Measurements from ENCODE around the gene FAM111A. TPM values are rescaled to one million over a fixed set of nuclear protein-coding genes. Genes with fewer than 3 reads are reported as not detected.

The FAM111A gene
- total RNA-seq, 1 donor from 2014 or later = 64.3 TPM

- Mint-ChIP-seq H3K36me3 (ENCODE audit: low read depth) (peaks cover 58% of the 10 kb centered on the region), H3K9me3 (peaks cover 7% of the 10 kb centered on the region), H3K27me3 (no peaks in the 10 kb centered on the region), H3K4me3 (no peak overlapping the region), H3K4me1 (peaks cover 38% of the 10 kb centered on the region), H3K27ac (peak overlapping the region; percentile 6)
- intact Hi-C loops (cut with micrococcal nuclease) = loop anchor here (2.0 kb wide), 1 partner anchor 286 kb away; no protein-coding TSS in a partner anchor
- no peak for TF ChIP-seq CTCF (IDR thresholded peaks at IDR 0.05)
- no peak for ATAC-seq (ENCODE audit: low read depth)
- DNase-seq = no peak
- CTCF ChIA-PET = interaction anchor here (1.0 to 1.3 kb wide), 2 partner anchors 79 to 179 kb away, joined by 3 to 4 read pairs; no protein-coding TSS in a partner anchor
- POLR2A ChIA-PET = interaction anchor here (1.0 kb wide), 1 partner anchor 76 kb away, joined by 3 read pairs; no protein-coding TSS in a partner anchor
These were observed 5.5 kb upstream of the FAM111A start for GRCh38 chr11:59137190-59137589.

GRCh38 chr11:59138643-59139042 lies 4.0 kb upstream of the FAM111A start:
- TF ChIP-seq CTCF (IDR thresholded peaks at IDR 0.05) = no peak

GRCh38 chr11:59141191-59141590 lies 1.5 kb upstream of the FAM111A start:
- POLR2A ChIA-PET = interaction anchor here (1.8 to 4.8 kb wide), 3 partner anchors 11 to 83 kb away, joined by 7 to 53 read pairs (median 14); no protein-coding TSS in a partner anchor

More at GRCh38 chr11:59138643-59139042, 4.0 kb upstream of the FAM111A start:
- no peak for DNase-seq
- no peak for ATAC-seq (ENCODE audit: low read depth)
- no peak overlapping the region for H3K27ac Mint-ChIP-seq
- intact Hi-C loops (cut with micrococcal nuclease) = no loop called here
- CTCF ChIA-PET = interaction anchor here (1.3 to 5.4 kb wide), 2 partner anchors 19 to 180 kb away, joined by 4 to 97 read pairs; no protein-coding TSS in a partner anchor
- no peaks in the 10 kb centered on the region for H3K27me3 Mint-ChIP-seq
- H3K36me3 Mint-ChIP-seq (ENCODE audit: low read depth) = peaks cover 53% of the 10 kb centered on the region
- POLR2A ChIA-PET = interaction anchor here (0.6 kb wide), 1 partner anchor 87 kb away, joined by 3 read pairs; no protein-coding TSS in a partner anchor
- H3K4me3 Mint-ChIP-seq = no peak overlapping the region
- H3K4me1 Mint-ChIP-seq = peaks cover 50% of the 10 kb centered on the region
- no peaks in the 10 kb centered on the region for H3K9me3 Mint-ChIP-seq

GRCh38 chr11:59141673-59142460 lies 789 bp upstream of the FAM111A start:
- no peak for ATAC-seq (ENCODE audit: low read depth)

More at GRCh38 chr11:59141191-59141590, 1.5 kb upstream of the FAM111A start:
- peak overlapping the region; percentile 99 for H3K4me3 Mint-ChIP-seq
- no peak for TF ChIP-seq CTCF (IDR thresholded peaks at IDR 0.05)
- H3K9me3 Mint-ChIP-seq = no peaks in the 10 kb centered on the region
- H3K36me3 Mint-ChIP-seq (ENCODE audit: low read depth) = peaks cover 36% of the 10 kb centered on the region
- peak overlapping the region; percentile 99 for H3K27ac Mint-ChIP-seq
- no peaks in the 10 kb centered on the region for H3K27me3 Mint-ChIP-seq
- CTCF ChIA-PET = interaction anchor here (1.1 to 5.4 kb wide), 6 partner anchors 10 to 289 kb away, joined by 3 to 97 read pairs (median 4); no protein-coding TSS in a partner anchor
- intact Hi-C loops (cut with micrococcal nuclease) = loop anchor here (5.0 kb wide), 1 partner anchor 526 kb away; the partner anchor contains the start of gene PATL1
- ATAC-seq (ENCODE audit: low read depth) = no peak
- DNase-seq = no peak
- peaks cover 55% of the 10 kb centered on the region for H3K4me1 Mint-ChIP-seq

More at GRCh38 chr11:59141673-59142460, 789 bp upstream of the FAM111A start:
- peak overlapping the region; percentile 99 for H3K27ac Mint-ChIP-seq
- peaks cover 35% of the 10 kb centered on the region for H3K36me3 Mint-ChIP-seq (ENCODE audit: low read depth)
- POLR2A ChIA-PET = interaction anchor here (0.6 to 4.8 kb wide), 11 partner anchors 10 to 566 kb away, joined by 3 to 53 read pairs (median 7); partner anchors contain the start of genes DTX4, FAM111B, LPXN and MPEG1
- no peaks in the 10 kb centered on the region for H3K9me3 Mint-ChIP-seq
- H3K4me1 Mint-ChIP-seq = peaks cover 61% of the 10 kb centered on the region
- CTCF ChIA-PET = interaction anchor here (0.6 to 5.4 kb wide), 11 partner anchors 9 to 464 kb away, joined by 3 to 97 read pairs (median 4); partner anchors contain the start of gene DTX4
- H3K27me3 Mint-ChIP-seq = no peaks in the 10 kb centered on the region
- TF ChIP-seq CTCF (IDR thresholded peaks at IDR 0.05) = no peak
- peak overlapping the region; percentile 99 for H3K4me3 Mint-ChIP-seq
- intact Hi-C loops (cut with micrococcal nuclease) = loop anchor here (1.0 to 5.0 kb wide), 6 partner anchors 16 to 1475 kb away; partner anchors contain the start of genes PATL1 and ZFP91
- no peak for DNase-seq
